Measurements from ENCODE around the gene SSR4.

Gene SSR4

GRCh38 chrX:153800746-153801145 lies 6.3 kb downstream of the SSR4 start:
- Histone ChIP-seq H3K27ac (replicated peaks) (no peak overlapping the region), H3K27me3 (ENCODE audit: insufficient read depth, poor library complexity, severe bottlenecking) (no peaks in the 10 kb centered on the region), H3K4me3 (replicated peaks; ENCODE audit: insufficient read depth, low read length) (no peak overlapping the region)
- TF ChIP-seq CTCF (IDR thresholded peaks at IDR 0.05; ENCODE audit: insufficient read depth, low read length), result no peak
- no peak for TF ChIP-seq SPI1 (IDR thresholded peaks at IDR 0.05; ENCODE audit: borderline replicate concordance, low read depth)
- TF ChIP-seq REST (IDR thresholded peaks at IDR 0.05; ENCODE audit: insufficient replicate concordance, low read depth), result no peak
- no peak for TF ChIP-seq GABPA (IDR thresholded peaks at IDR 0.05; ENCODE audit: low read depth)
- TF ChIP-seq POLR2AphosphoS5 (IDR thresholded peaks at IDR 0.05; ENCODE audit: low read depth), result no peak
- DNase-seq (ENCODE audit: low read depth in 1 of 2, low spot score in 1 of 2), result no peak

GRCh38 chrX:153801669-153802068 lies 7.2 kb downstream of the SSR4 start:
- Histone ChIP-seq H3K27ac (replicated peaks) (no peak overlapping the region), H3K27me3 (ENCODE audit: insufficient read depth, poor library complexity, severe bottlenecking) (no peaks in the 10 kb centered on the region), H3K4me3 (replicated peaks; ENCODE audit: insufficient read depth, low read length) (no peak overlapping the region)
- no peak for DNase-seq (ENCODE audit: low read depth in 1 of 2, low spot score in 1 of 2)
- TF ChIP-seq POLR2AphosphoS5 (IDR thresholded peaks at IDR 0.05; ENCODE audit: low read depth) (no peak), REST (IDR thresholded peaks at IDR 0.05; ENCODE audit: insufficient replicate concordance, low read depth) (no peak), CTCF (IDR thresholded peaks at IDR 0.05; ENCODE audit: insufficient read depth, low read length) (no peak), GABPA (IDR thresholded peaks at IDR 0.05; ENCODE audit: low read depth) (no peak), SPI1 (IDR thresholded peaks at IDR 0.05; ENCODE audit: borderline replicate concordance, low read depth) (no peak)

GRCh38 chrX:153802513-153803045 lies 8.1 kb downstream of the SSR4 start:
- H3K27me3 ChIP-seq (ENCODE audit: insufficient read depth, poor library complexity, severe bottlenecking), result no peaks in the 10 kb centered on the region
- no peak overlapping the region for H3K27ac ChIP-seq (replicated peaks)
- no peak for TF ChIP-seq POLR2AphosphoS5 (IDR thresholded peaks at IDR 0.05; ENCODE audit: low read depth)
- TF ChIP-seq CTCF (IDR thresholded peaks at IDR 0.05; ENCODE audit: insufficient read depth, low read length), result no peak
- TF ChIP-seq GABPA (IDR thresholded peaks at IDR 0.05; ENCODE audit: low read depth), result no peak
- no peak for TF ChIP-seq SPI1 (IDR thresholded peaks at IDR 0.05; ENCODE audit: borderline replicate concordance, low read depth)
- no peak for TF ChIP-seq REST (IDR thresholded peaks at IDR 0.05; ENCODE audit: insufficient replicate concordance, low read depth)
- H3K4me3 ChIP-seq (replicated peaks; ENCODE audit: insufficient read depth, low read length), result no peak overlapping the region
- DNase-seq (ENCODE audit: low read depth in 1 of 2, low spot score in 1 of 2), result no peak
